Esophagus muscularis mucosa (tissue), 4 donors: ENCODE data around the gene TMPRSS15. TPM values are rescaled to one million over a fixed set of nuclear protein-coding genes. Genes with fewer than 3 reads are reported as not detected.

Experiments used
- DNase-seq: peaks from one replicate; pipeline ENCODE4 v3.0.0-alpha.2; 2017; ENCODE audit errors: extremely low spot score
- H3K27ac ChIP-seq, 4 donors: fragments of 200-600 bp; sonication (generic); replicated peaks in 1 of 4; 1 replicate in 3 of 4; 2 replicates in 1 of 4; pipeline ENCODE4 v1.5.1; 2016 to 2019; ENCODE audit warnings: mild to moderate bottlenecking in 1 of 4
- H3K27me3 ChIP-seq, 4 donors: fragments of 200-600 bp; sonication (generic); one replicate each; pipeline versions ENCODE4 v1.5.1 to v1.6.0; 2016 to 2019
- H3K36me3 ChIP-seq, 4 donors: fragments of 200-600 bp; sonication (generic); one replicate each; pipeline ENCODE4 v1.5.1; 2016 to 2019
- H3K4me1 ChIP-seq, 4 donors: fragments of 200-600 bp; sonication (generic); one replicate each; pipeline ENCODE4 v1.5.1; 2016 to 2019
- H3K4me3 ChIP-seq, 4 donors: fragments of 200-600 bp; sonication (generic); 1 replicate in 2 of 4; 2 replicates in 2 of 4; pipeline ENCODE4 v1.5.1; 2016 to 2019; ENCODE audit warnings: mild to moderate bottlenecking in 4 of 4, moderate library complexity in 1 of 4
- H3K9me3 ChIP-seq, 4 donors: fragments of 200-600 bp; sonication (generic); 1 replicate in 3 of 4; 2 replicates in 1 of 4; pipeline ENCODE4 v1.5.1; 2016 to 2019
- EP300 ChIP-seq: sonication (generic); formaldehyde crosslinking; IDR thresholded peaks from one replicate; pipeline ENCODE4 v1.6.1; 2017; ENCODE audit warnings: antibody characterized with exemption
- POLR2A ChIP-seq: fragments of 450-650 bp; IDR thresholded peaks from one replicate; pipeline ENCODE4 v1.6.1; 2017; ENCODE audit warnings: antibody characterized with exemption, moderate library complexity, mild to moderate bottlenecking, low read depth
- POLR2AphosphoS5 ChIP-seq, 2 donors: sonication (generic); formaldehyde crosslinking; IDR thresholded peaks; one replicate each; pipeline ENCODE4 v1.6.1; 2017; ENCODE audit warnings: antibody characterized with exemption in 2 of 2
- WGBS: methylation state at CpG from one replicate; pipeline ENCODE4 v1.1.5; 2018; 5-methylcytosine and 5-hydroxymethylcytosine counted together
- intact Hi-C: fragments of 100-400 bp; cut with DNase I; formaldehyde crosslinking; loops from one replicate; pipeline ENCODE4 v1.15.1; 2023
- total RNA-seq, 4 donors: library from RNA; depleted of rRNA; stranded (reverse); fragments of >200 nt; gene quantifications; one replicate each; pipeline versions ENCODE4 v1.1.0 to v1.2.1, GENCODE V29; 2016
- TF ChIP-seq, protein P1 (sequence below), 3 experiments: fragments of 200-600 bp in 2 of 3; fragments of 450-650 bp in 1 of 3; sonication (generic) in 2 of 3; IDR thresholded peaks; one replicate each; pipeline ENCODE4 v1.5.1; 2017 to 2019; ENCODE audit warnings: antibody characterized with exemption in 3 of 3, mild to moderate bottlenecking in 2 of 3, moderate library complexity in 1 of 3

The TMPRSS15 gene
- total RNA-seq, 4 donors from 2014 or later = not detected

DNA sequence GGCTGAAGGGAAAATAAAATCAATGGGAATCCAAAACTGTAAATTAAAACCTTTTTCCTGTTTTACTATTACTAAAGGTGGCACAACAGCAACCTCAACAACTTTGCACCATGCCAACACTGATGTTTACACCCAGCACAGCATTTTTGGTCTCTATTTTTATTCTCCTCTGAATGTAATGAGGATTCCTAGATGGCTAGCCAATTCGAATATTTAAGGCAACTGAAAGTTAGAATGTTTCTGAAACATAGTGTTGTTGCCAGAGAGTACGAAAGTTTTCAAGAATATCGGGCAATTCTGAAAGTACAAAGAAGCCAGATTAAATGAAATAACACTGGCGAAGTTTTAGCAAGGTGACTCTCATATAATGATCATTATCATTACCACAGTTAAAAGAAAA lies 118.2 kb downstream of the TMPRSS15 start:
- Histone ChIP-seq H3K9me3 (no peaks in the 10 kb centered on the region), H3K4me3 (no peak overlapping the region), H3K27ac (no peak overlapping the region), H3K36me3 (no peaks in the 10 kb centered on the region), H3K27me3 (no peaks in the 10 kb centered on the region), H3K4me1 (no peaks in the 10 kb centered on the region)
- 88% methylated on average over 4 of the region's 4 CpGs for WGBS
- TF ChIP-seq POLR2A (no peak), EP300 (no peak), POLR2AphosphoS5 (IDR thresholded peaks at IDR 0.05) (no peak)
- TF ChIP-seq, protein P1, sequence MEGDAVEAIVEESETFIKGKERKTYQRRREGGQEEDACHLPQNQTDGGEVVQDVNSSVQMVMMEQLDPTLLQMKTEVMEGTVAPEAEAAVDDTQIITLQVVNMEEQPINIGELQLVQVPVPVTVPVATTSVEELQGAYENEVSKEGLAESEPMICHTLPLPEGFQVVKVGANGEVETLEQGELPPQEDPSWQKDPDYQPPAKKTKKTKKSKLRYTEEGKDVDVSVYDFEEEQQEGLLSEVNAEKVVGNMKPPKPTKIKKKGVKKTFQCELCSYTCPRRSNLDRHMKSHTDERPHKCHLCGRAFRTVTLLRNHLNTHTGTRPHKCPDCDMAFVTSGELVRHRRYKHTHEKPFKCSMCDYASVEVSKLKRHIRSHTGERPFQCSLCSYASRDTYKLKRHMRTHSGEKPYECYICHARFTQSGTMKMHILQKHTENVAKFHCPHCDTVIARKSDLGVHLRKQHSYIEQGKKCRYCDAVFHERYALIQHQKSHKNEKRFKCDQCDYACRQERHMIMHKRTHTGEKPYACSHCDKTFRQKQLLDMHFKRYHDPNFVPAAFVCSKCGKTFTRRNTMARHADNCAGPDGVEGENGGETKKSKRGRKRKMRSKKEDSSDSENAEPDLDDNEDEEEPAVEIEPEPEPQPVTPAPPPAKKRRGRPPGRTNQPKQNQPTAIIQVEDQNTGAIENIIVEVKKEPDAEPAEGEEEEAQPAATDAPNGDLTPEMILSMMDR (IDR thresholded peaks at IDR 0.05) = no peak
- intact Hi-C loops = no loop called here
- no peak for DNase-seq

GRCh38 chr21:18275781-18276180 lies 127.8 kb downstream of the TMPRSS15 start:
- no peak for DNase-seq
- no peaks in the 10 kb centered on the region for H3K9me3 ChIP-seq
- H3K4me1 ChIP-seq = no peaks in the 10 kb centered on the region
- H3K27me3 ChIP-seq = no peaks in the 10 kb centered on the region
- no peak overlapping the region for H3K27ac ChIP-seq
- H3K4me3 ChIP-seq = no peak overlapping the region
- no peaks in the 10 kb centered on the region for H3K36me3 ChIP-seq
- no peak for TF ChIP-seq EP300
- TF ChIP-seq, protein P1 (IDR thresholded peaks at IDR 0.05) = no peak
- no peak for TF ChIP-seq POLR2AphosphoS5 (IDR thresholded peaks at IDR 0.05)
- TF ChIP-seq POLR2A = no peak
- WGBS = 62% methylated on average over 3 of the region's 3 CpGs
- intact Hi-C loops = no loop called here

DNA sequence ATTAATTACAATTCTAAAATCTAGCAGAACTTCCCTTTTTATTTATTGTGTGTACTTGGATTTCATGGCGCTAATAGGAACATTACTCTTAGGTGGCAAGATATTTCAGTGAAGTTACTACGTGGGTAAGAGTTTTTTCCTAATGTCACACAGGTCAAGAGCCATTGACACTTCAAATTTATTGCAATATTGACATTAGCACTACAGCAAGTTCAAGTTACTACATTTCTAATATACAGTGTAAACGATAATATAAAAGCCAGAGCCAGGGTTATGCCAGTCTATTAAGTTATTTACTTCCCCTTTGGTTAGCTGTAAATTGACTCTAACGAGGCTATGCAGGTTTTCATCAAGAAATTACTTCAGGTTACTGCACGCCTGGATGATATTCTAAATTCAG lies 129.2 kb downstream of the TMPRSS15 start:
- TF ChIP-seq POLR2A (no peak), POLR2AphosphoS5 (IDR thresholded peaks at IDR 0.05) (no peak), EP300 (no peak)
- TF ChIP-seq, protein P1 (IDR thresholded peaks at IDR 0.05) = no peak
- Histone ChIP-seq H3K27ac (no peak overlapping the region), H3K4me3 (no peak overlapping the region), H3K36me3 (no peaks in the 10 kb centered on the region), H3K27me3 (no peaks in the 10 kb centered on the region), H3K9me3 (no peaks in the 10 kb centered on the region), H3K4me1 (no peaks in the 10 kb centered on the region)
- 83% methylated on average over 5 of the region's 5 CpGs for WGBS
- intact Hi-C loops = no loop called here
- no peak for DNase-seq

- no peaks in the 10 kb centered on the region for H3K36me3 ChIP-seq
- no peak overlapping the region for H3K27ac ChIP-seq
- H3K27me3 ChIP-seq = no peaks in the 10 kb centered on the region
- 90% methylated on average over 4 of the region's 4 CpGs for WGBS
- no peaks in the 10 kb centered on the region for H3K9me3 ChIP-seq
- H3K4me1 ChIP-seq = no peaks in the 10 kb centered on the region
- H3K4me3 ChIP-seq = no peak overlapping the region
- intact Hi-C loops = no loop called here
- TF ChIP-seq POLR2A = no peak
- DNase-seq = no peak
Measured at GRCh38 chr21:18273400-18273799, 130.2 kb downstream of the TMPRSS15 start.

DNA sequence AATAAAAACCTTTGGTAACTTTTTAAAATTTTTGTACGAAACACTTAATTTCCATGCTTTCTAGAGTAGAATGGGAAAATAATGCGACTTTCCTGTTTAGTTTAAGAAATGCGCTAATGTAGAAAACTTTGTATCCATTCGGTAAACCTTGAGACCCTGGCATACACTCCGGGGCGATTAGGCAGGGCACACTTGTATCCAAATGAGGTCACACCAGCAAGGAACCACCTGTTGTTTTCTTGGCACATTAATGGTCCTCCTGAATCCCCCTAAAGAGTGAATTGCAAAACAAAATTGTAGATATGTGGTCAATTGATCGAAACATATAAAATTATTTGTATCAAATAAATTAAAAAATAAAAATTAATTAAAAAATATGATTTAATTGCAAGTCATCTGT lies 133.7 kb downstream of the TMPRSS15 start:
- Histone ChIP-seq H3K27ac (no peak overlapping the region), H3K4me3 (no peak overlapping the region), H3K9me3 (no peaks in the 10 kb centered on the region), H3K27me3 (no peaks in the 10 kb centered on the region), H3K36me3 (no peaks in the 10 kb centered on the region), H3K4me1 (no peaks in the 10 kb centered on the region)
- intact Hi-C loops = no loop called here
- 87% methylated on average over 7 of the region's 7 CpGs for WGBS
- DNase-seq = no peak
- TF ChIP-seq POLR2A (no peak), EP300 (no peak), POLR2AphosphoS5 (IDR thresholded peaks at IDR 0.05) (no peak)
- TF ChIP-seq, protein P1 (IDR thresholded peaks at IDR 0.05) = no peak
